H9 (cell line): ENCODE results near the gene ZSWIM1. TPM values are rescaled to one million over a fixed set of nuclear protein-coding genes. Genes with fewer than 3 reads are reported as not detected.

Source experiments
- DNase-seq: peaks from one replicate; pipeline ENCODE4 v3.0.0-alpha.2; 2017
- H2AFZ ChIP-seq: one replicate; pipeline ENCODE4 v1.6.1; 2013; ENCODE audit warnings: mild to moderate bottlenecking, low read length, control low read depth, moderate library complexity
- H2AK5ac ChIP-seq: 2 replicates; pipeline ENCODE4 v1.6.1; 2013; ENCODE audit warnings: low read length, control low read depth, mixed read lengths; ENCODE audit not compliant: insufficient read length
- H2BK120ac ChIP-seq: one replicate; pipeline ENCODE4 v1.6.1; 2013; ENCODE audit warnings: low read depth, mild to moderate bottlenecking, low read length, control low read depth, inconsistent platforms; ENCODE audit not compliant: poor library complexity, severe bottlenecking
- H2BK12ac ChIP-seq: 2 replicates; pipeline ENCODE4 v1.6.1; 2013; ENCODE audit warnings: low read length, control low read depth, mixed read lengths, low read depth; ENCODE audit not compliant: insufficient read length
- H2BK15ac ChIP-seq: 2 replicates; pipeline ENCODE4 v1.6.1; 2013; ENCODE audit warnings: low read depth, low read length, control low read depth
- H2BK20ac ChIP-seq: one replicate; pipeline ENCODE4 v1.6.1; 2013; ENCODE audit warnings: low read depth, mild to moderate bottlenecking, low read length, control low read depth, inconsistent platforms; ENCODE audit not compliant: poor library complexity, severe bottlenecking
- H2BK5ac ChIP-seq: 2 replicates; pipeline ENCODE4 v1.6.1; 2013; ENCODE audit warnings: low read length, control low read depth, mixed read lengths; ENCODE audit not compliant: insufficient read length
- H3K14ac ChIP-seq: 2 replicates; pipeline ENCODE4 v1.6.1; 2013; ENCODE audit warnings: low read length, control low read depth; ENCODE audit not compliant: insufficient read depth
- H3K18ac ChIP-seq: 2 replicates; pipeline ENCODE4 v1.6.1; 2013; ENCODE audit warnings: low read depth, mild to moderate bottlenecking, mixed read lengths, low read length, control low read depth; ENCODE audit not compliant: insufficient read length
- H3K23ac ChIP-seq: 2 replicates; pipeline ENCODE4 v1.6.1; 2013; ENCODE audit warnings: low read length, control low read depth, mixed read lengths, low read depth; ENCODE audit not compliant: insufficient read length
- H3K23me2 ChIP-seq: 2 replicates; pipeline ENCODE4 v1.6.1; 2013; ENCODE audit warnings: low read depth, mild to moderate bottlenecking, mixed read lengths, low read length, control low read depth; ENCODE audit not compliant: insufficient read length, poor library complexity, severe bottlenecking
- H3K27ac ChIP-seq: 2 replicates; pipeline ENCODE4 v1.5.1; 2013; ENCODE audit warnings: low read length, control low read depth, mixed read lengths, low read depth; ENCODE audit not compliant: insufficient read length
- H3K27me3 ChIP-seq: 2 replicates; pipeline ENCODE4 v1.6.1; 2013; ENCODE audit warnings: low read length, control low read depth, inconsistent platforms; ENCODE audit not compliant: insufficient read depth
- H3K4ac ChIP-seq: 2 replicates; pipeline ENCODE4 v1.6.1; 2013; ENCODE audit warnings: low read depth, mild to moderate bottlenecking, control low read depth, inconsistent platforms, low read length, moderate library complexity
- H3K4me1 ChIP-seq: 2 replicates; pipeline ENCODE4 v1.6.1; 2013; ENCODE audit warnings: low read length, control low read depth, inconsistent platforms; ENCODE audit not compliant: insufficient read depth
- H3K4me2 ChIP-seq: 2 replicates; pipeline ENCODE4 v1.6.1; 2013; ENCODE audit warnings: low read length, control low read depth, mixed read lengths; ENCODE audit not compliant: insufficient read length, insufficient read depth
- H3K56ac ChIP-seq: 2 replicates; pipeline ENCODE4 v1.6.1; 2013; ENCODE audit warnings: low read depth, mild to moderate bottlenecking, mixed read lengths, low read length, control low read depth; ENCODE audit not compliant: insufficient read length
- H3K79me1 ChIP-seq: 2 replicates; pipeline ENCODE4 v1.6.1; 2013; ENCODE audit warnings: low read depth, mild to moderate bottlenecking, moderate library complexity, low read length, control low read depth, inconsistent platforms; ENCODE audit not compliant: insufficient read depth, poor library complexity, severe bottlenecking
- H3K79me2 ChIP-seq: 2 replicates; pipeline ENCODE4 v1.6.1; 2013; ENCODE audit warnings: low read length, control low read depth, inconsistent platforms; ENCODE audit not compliant: insufficient read depth
- H3K9ac ChIP-seq: 2 replicates; pipeline ENCODE4 v1.6.1; 2013; ENCODE audit warnings: low read length, control low read depth, mixed read lengths; ENCODE audit not compliant: insufficient read length; ENCODE audit errors: extremely low read depth
- H3K9me3 ChIP-seq: one replicate; pipeline ENCODE4 v1.6.1; 2013; ENCODE audit warnings: low read depth, low read length, inconsistent platforms; ENCODE audit not compliant: control insufficient read depth
- H3T11ph ChIP-seq: one replicate; pipeline ENCODE4 v1.6.1; 2013; ENCODE audit warnings: mild to moderate bottlenecking, low read length, control low read depth, inconsistent platforms
- H4K20me1 ChIP-seq: one replicate; pipeline ENCODE4 v1.6.1; 2013; ENCODE audit not compliant: control insufficient read depth, insufficient read length, insufficient read depth
- H4K5ac ChIP-seq: 2 replicates; pipeline ENCODE4 v1.6.1; 2013; ENCODE audit warnings: low read depth, mild to moderate bottlenecking, mixed read lengths, low read length, control low read depth; ENCODE audit not compliant: insufficient read length
- H4K8ac ChIP-seq: replicated peaks from 2 replicates; pipeline ENCODE4 v1.6.1; 2013; ENCODE audit warnings: low read length, control low read depth, mixed read lengths, low read depth; ENCODE audit not compliant: insufficient read length
- H4K91ac ChIP-seq: 2 replicates; pipeline ENCODE4 v1.6.1; 2013; ENCODE audit warnings: low read depth, mild to moderate bottlenecking, moderate library complexity, mixed read lengths, low read length, control low read depth; ENCODE audit not compliant: insufficient read length
- H3K27ac Mint-ChIP-seq, 3 experiments: 2 replicates in 2 of 3; 3 replicates in 1 of 3; pipeline ENCODE4 v1.8.0; 2020 to 2021; ENCODE audit warnings: mixed read lengths in 3 of 3, mild to moderate bottlenecking in 1 of 3, moderate library complexity in 1 of 3
- H3K27me3 Mint-ChIP-seq: 2 replicates; pipeline ENCODE4 v1.8.0; 2021; ENCODE audit warnings: low read depth, mild to moderate bottlenecking, moderate library complexity, mixed read lengths
- H3K36me3 Mint-ChIP-seq, 3 experiments: 2 replicates in 2 of 3; 3 replicates in 1 of 3; pipeline ENCODE4 v1.8.0; 2020 to 2021; ENCODE audit warnings: low read depth in 3 of 3, mixed read lengths in 3 of 3; ENCODE audit not compliant: insufficient read depth in 1 of 3
- H3K4me1 Mint-ChIP-seq, 2 experiments: 2 replicates each; pipeline ENCODE4 v1.8.0; 2020; ENCODE audit warnings: mixed read lengths in 2 of 2
- H3K4me3 Mint-ChIP-seq, 2 experiments: 2 replicates in 1 of 2; 3 replicates in 1 of 2; pipeline ENCODE4 v1.8.0; 2020 to 2021; ENCODE audit warnings: mild to moderate bottlenecking in 2 of 2, mixed read lengths in 2 of 2, moderate library complexity in 1 of 2
- H3K9me3 Mint-ChIP-seq, 2 experiments: 2 replicates in 1 of 2; 3 replicates in 1 of 2; pipeline ENCODE4 v1.8.0; 2020; ENCODE audit warnings: mild to moderate bottlenecking in 2 of 2, mixed read lengths in 2 of 2, moderate library complexity in 1 of 2
- WGBS: extraction: QIAGEN DNeasy Blood & Tissue Kit; methylation state at CpG from one replicate; pipeline ENCODE4 v1.1.7; 2013; ENCODE audit warnings: missing lambda C conversion rate, low lambda C conversion rate, mixed read lengths; ENCODE audit not compliant: insufficient read length; ENCODE audit errors: extremely low coverage; 5-methylcytosine and 5-hydroxymethylcytosine counted together
- total RNA-seq: library from RNA; stranded (reverse); gene quantifications from 2 replicates; pipeline ENCODE4 v1.2.1, GENCODE V29; 2021
- TF ChIP-seq, protein P1 (sequence below): fragments of 200-600 bp; sonication (generic); conservative IDR thresholded peaks from 3 replicates; pipeline ENCODE4 v1.8.0; 2021; ENCODE audit warnings: antibody characterized with exemption, mild to moderate bottlenecking

Gene ZSWIM1
- total RNA-seq, 1 experiment from 2014 or later, result 13.0 TPM

DNA sequence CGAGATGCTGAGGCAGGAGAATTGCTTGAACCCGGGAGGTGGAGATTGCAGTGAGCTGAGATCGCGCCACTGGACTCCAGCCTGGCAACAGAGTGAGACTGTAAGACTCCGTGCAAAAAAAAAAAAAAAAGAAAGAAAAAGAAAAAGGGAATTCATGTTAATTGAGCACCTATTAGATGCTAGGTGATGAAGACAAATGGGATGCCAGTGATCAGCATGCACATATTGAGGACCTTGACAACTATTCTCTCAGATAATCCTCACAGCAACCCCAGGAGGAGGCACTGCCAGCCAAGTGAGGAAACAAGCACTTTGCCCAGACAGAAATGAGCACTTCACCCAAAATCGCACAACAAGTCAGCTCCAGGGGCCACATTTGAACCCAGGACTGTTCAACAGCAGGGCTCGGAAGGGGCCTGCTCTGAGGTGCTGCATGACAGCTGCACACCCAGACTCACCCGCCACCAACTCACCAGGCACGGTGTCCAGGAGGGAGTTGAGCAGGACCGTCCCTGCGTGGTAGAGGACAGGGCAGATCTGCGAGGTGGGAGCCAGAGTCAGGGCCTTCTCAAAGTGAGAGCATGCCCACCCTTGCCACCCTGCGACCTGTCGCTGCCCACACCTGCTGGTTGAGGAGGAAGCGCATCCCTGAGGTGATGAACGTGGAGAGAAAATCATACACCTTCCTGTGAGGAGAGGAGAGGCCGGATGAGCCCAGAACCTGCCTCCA is 26.4 kb downstream of the ZSWIM1 start:
- no peak overlapping the region for H3K23ac ChIP-seq
- no peaks in the 10 kb centered on the region for H3K9me3 ChIP-seq
- no peak overlapping the region for H2AK5ac ChIP-seq
- H3K79me2 ChIP-seq, result no peaks in the 10 kb centered on the region
- no peak overlapping the region for H3K9ac ChIP-seq
- no peak overlapping the region for H2AFZ ChIP-seq
- no CpG with 5 or more reads among the region's 17 CpGs for WGBS
- no peak overlapping the region for H4K91ac ChIP-seq
- H3K27ac Mint-ChIP-seq, result no peak overlapping the region
- H4K20me1 ChIP-seq, result no peaks in the 10 kb centered on the region
- H2BK20ac ChIP-seq, result no peak overlapping the region
- no peak overlapping the region for H3K14ac ChIP-seq
- H4K8ac ChIP-seq, result no peak overlapping the region
- H3K23me2 ChIP-seq, result peaks cover 13% of the 10 kb centered on the region
- H2BK15ac ChIP-seq, result no peak overlapping the region
- no peak overlapping the region for H3K27ac ChIP-seq
- H3K4me1 ChIP-seq, result no peaks in the 10 kb centered on the region
- no peak overlapping the region for H3K4ac ChIP-seq
- no peak overlapping the region for H3K4me2 ChIP-seq
- no peaks in the 10 kb centered on the region for H3K27me3 ChIP-seq
- no peaks in the 10 kb centered on the region for H3K79me1 ChIP-seq
- no peak overlapping the region for H2BK5ac ChIP-seq
- no peak overlapping the region for H3K18ac ChIP-seq
- no peak for DNase-seq
- H3K4me3 Mint-ChIP-seq, result no peak overlapping the region
- H3T11ph ChIP-seq, result no peak overlapping the region
- no peak overlapping the region for H3K56ac ChIP-seq
- no peaks in the 10 kb centered on the region for H3K9me3 Mint-ChIP-seq
- TF ChIP-seq, protein P1, sequence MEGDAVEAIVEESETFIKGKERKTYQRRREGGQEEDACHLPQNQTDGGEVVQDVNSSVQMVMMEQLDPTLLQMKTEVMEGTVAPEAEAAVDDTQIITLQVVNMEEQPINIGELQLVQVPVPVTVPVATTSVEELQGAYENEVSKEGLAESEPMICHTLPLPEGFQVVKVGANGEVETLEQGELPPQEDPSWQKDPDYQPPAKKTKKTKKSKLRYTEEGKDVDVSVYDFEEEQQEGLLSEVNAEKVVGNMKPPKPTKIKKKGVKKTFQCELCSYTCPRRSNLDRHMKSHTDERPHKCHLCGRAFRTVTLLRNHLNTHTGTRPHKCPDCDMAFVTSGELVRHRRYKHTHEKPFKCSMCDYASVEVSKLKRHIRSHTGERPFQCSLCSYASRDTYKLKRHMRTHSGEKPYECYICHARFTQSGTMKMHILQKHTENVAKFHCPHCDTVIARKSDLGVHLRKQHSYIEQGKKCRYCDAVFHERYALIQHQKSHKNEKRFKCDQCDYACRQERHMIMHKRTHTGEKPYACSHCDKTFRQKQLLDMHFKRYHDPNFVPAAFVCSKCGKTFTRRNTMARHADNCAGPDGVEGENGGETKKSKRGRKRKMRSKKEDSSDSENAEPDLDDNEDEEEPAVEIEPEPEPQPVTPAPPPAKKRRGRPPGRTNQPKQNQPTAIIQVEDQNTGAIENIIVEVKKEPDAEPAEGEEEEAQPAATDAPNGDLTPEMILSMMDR, result no peak
- peaks cover 11 to 20% of the 10 kb centered on the region in 2 experiments for H3K4me1 Mint-ChIP-seq
- H3K36me3 Mint-ChIP-seq, result peaks cover 53 to 62% (median 56%) of the 10 kb centered on the region in 3 experiments; a peak in 6 of 7 replicates
- no peak overlapping the region for H2BK120ac ChIP-seq
- H2BK12ac ChIP-seq, result no peak overlapping the region
- H4K5ac ChIP-seq, result no peak overlapping the region
- H3K27me3 Mint-ChIP-seq, result no peaks in the 10 kb centered on the region
